ENCODE measurements around the gene CCL24. TPM values are rescaled to one million over a fixed set of nuclear protein-coding genes. Genes with fewer than 3 reads are reported as not detected.
"Not testable (repeated sequence)": the region's sequence is repeated elsewhere in the genome, so short reads cannot be mapped to it uniquely, and the experiment has no call there.

CCL24 gene
- total and polyA plus RNA-seq, 10 of the 15 experiments (the other 5 are each of a cell fraction or from before 2014, with no cell fraction given) = not detected

GRCh38 chr7:75792567-75792966 lies 21.0 kb downstream of the CCL24 start:
- DNase-seq (ENCODE audit: low read depth, low spot score); H2AFZ ChIP-seq (ENCODE audit: control insufficient read depth, low read depth, low read length); H3K27ac ChIP-seq (ENCODE audit: control insufficient read depth, insufficient read depth); RAD21 ChIA-PET (ENCODE audit: unreplicated experiment); intact Hi-C loops (cut with micrococcal nuclease; ENCODE audit: unreplicated experiment); H3K79me2 ChIP-seq (ENCODE audit: control insufficient read depth, insufficient read depth, low read length); H3K36me3 ChIP-seq (ENCODE audit: control insufficient read depth in 2 of 2, insufficient read depth in 2 of 2, low read length in 1 of 2); H3K4me1 ChIP-seq (ENCODE audit: control insufficient read depth, insufficient read depth, low read length); BruUV-seq (replicated peaks); H3K4me3 ChIP-seq; H3K9me3 ChIP-seq (replicated peaks; ENCODE audit: control insufficient read depth, insufficient read depth, low read length); H3K9ac ChIP-seq (ENCODE audit: control insufficient read depth, insufficient read depth, low read length); H4K20me1 ChIP-seq (ENCODE audit: control insufficient read depth, insufficient read depth); H3K4me2 ChIP-seq (ENCODE audit: control insufficient read depth, insufficient read depth); H3K27me3 ChIP-seq (replicated peaks in 1 of 2; ENCODE audit: control insufficient read depth in 2 of 2, insufficient read depth in 2 of 2, low read length in 1 of 2); SMC1A ChIA-PET (ENCODE audit: uncharacterized antibody, unreplicated experiment); POLR2A ChIA-PET; ATAC-seq; FAIRE-seq: not testable (repeated sequence)
- CTCF ChIA-PET = interaction anchor here (0.6 kb wide), 1 partner anchor 8 kb away, joined by 3 read pairs; no protein-coding TSS in a partner anchor
- in situ Hi-C loops (cut with MboI) = loop anchor here (5.0 kb wide), 1 partner anchor 50 kb away; no protein-coding TSS in a partner anchor
- 56% methylated on average over 5 of the region's 5 CpGs for WGBS (ENCODE audit: insufficient coverage, insufficient replicate concordance, low lambda C conversion rate, missing lambda C conversion rate)

- no peaks in the 10 kb centered on the region for H4K20me1 ChIP-seq (ENCODE audit: control insufficient read depth, insufficient read depth)
- ChIA-PET RAD21 (ENCODE audit: unreplicated experiment) (no interaction called here), SMC1A (ENCODE audit: uncharacterized antibody, unreplicated experiment) (no interaction called here), CTCF (no interaction called here), POLR2A (no interaction called here)
- no peak overlapping the region for H3K4me3 ChIP-seq
- H3K79me2 ChIP-seq (ENCODE audit: control insufficient read depth, insufficient read depth, low read length) = no peaks in the 10 kb centered on the region
- in situ Hi-C loops (cut with MboI) (no loop called here), intact Hi-C loops (cut with micrococcal nuclease; ENCODE audit: unreplicated experiment) (no loop called here)
- no peak overlapping the region for H2AFZ ChIP-seq (ENCODE audit: control insufficient read depth, low read depth, low read length)
- no peaks in the 10 kb centered on the region for H3K9me3 ChIP-seq (replicated peaks; ENCODE audit: control insufficient read depth, insufficient read depth, low read length)
- H3K9ac ChIP-seq (ENCODE audit: control insufficient read depth, insufficient read depth, low read length) = no peak overlapping the region
- no peak for DNase-seq (ENCODE audit: low read depth, low spot score)
- no peak overlapping the region for H3K27ac ChIP-seq (ENCODE audit: control insufficient read depth, insufficient read depth)
- H3K4me2 ChIP-seq (ENCODE audit: control insufficient read depth, insufficient read depth) = no peak overlapping the region
- WGBS (ENCODE audit: insufficient coverage, insufficient replicate concordance, low lambda C conversion rate, missing lambda C conversion rate) = 48% methylated on average over 3 of the region's 3 CpGs
- TF ChIP-seq ZNF24 (IDR thresholded peaks at IDR 0.05) = no peak
- H3K27me3 ChIP-seq (replicated peaks in 1 of 2; ENCODE audit: control insufficient read depth in 2 of 2, insufficient read depth in 2 of 2, low read length in 1 of 2) = no peaks in the 10 kb centered on the region
- no TSS peak for BruUV-seq (replicated peaks)
- FAIRE-seq = no peak
- no peak for ATAC-seq
- no peaks in the 10 kb centered on the region for H3K4me1 ChIP-seq (ENCODE audit: control insufficient read depth, insufficient read depth, low read length)
- no peaks in the 10 kb centered on the region for H3K36me3 ChIP-seq (ENCODE audit: control insufficient read depth in 2 of 2, insufficient read depth in 2 of 2, low read length in 1 of 2)
Observed at GRCh38 chr7:75789361-75789924, 24.2 kb downstream of the CCL24 start.

GRCh38 chr7:75788154-75788847 lies 25.3 kb downstream of the CCL24 start:
- RAD21 ChIA-PET (ENCODE audit: unreplicated experiment); H3K4me3 ChIP-seq; H3K4me1 ChIP-seq (ENCODE audit: control insufficient read depth, insufficient read depth, low read length); ATAC-seq; H3K79me2 ChIP-seq (ENCODE audit: control insufficient read depth, insufficient read depth, low read length); intact Hi-C loops (cut with micrococcal nuclease; ENCODE audit: unreplicated experiment); BruUV-seq (replicated peaks); POLR2A ChIA-PET; FAIRE-seq; H3K9me3 ChIP-seq (replicated peaks; ENCODE audit: control insufficient read depth, insufficient read depth, low read length); SMC1A ChIA-PET (ENCODE audit: uncharacterized antibody, unreplicated experiment); H4K20me1 ChIP-seq (ENCODE audit: control insufficient read depth, insufficient read depth); in situ Hi-C loops (cut with MboI); H3K27me3 ChIP-seq (replicated peaks in 1 of 2; ENCODE audit: control insufficient read depth in 2 of 2, insufficient read depth in 2 of 2, low read length in 1 of 2); H3K4me2 ChIP-seq (ENCODE audit: control insufficient read depth, insufficient read depth); H3K9ac ChIP-seq (ENCODE audit: control insufficient read depth, insufficient read depth, low read length); H3K36me3 ChIP-seq (ENCODE audit: control insufficient read depth in 2 of 2, insufficient read depth in 2 of 2, low read length in 1 of 2); H3K27ac ChIP-seq (ENCODE audit: control insufficient read depth, insufficient read depth); DNase-seq (ENCODE audit: low read depth, low spot score); H2AFZ ChIP-seq (ENCODE audit: control insufficient read depth, low read depth, low read length): not testable (repeated sequence)
- 44% methylated on average over 12 of the region's 14 CpGs for whole genome bisulfite sequencing (ENCODE audit: insufficient coverage, insufficient replicate concordance, low lambda C conversion rate, missing lambda C conversion rate)
- CTCF ChIA-PET = interaction anchor here (0.9 kb wide), 1 partner anchor 28 kb away, joined by 3 read pairs; no protein-coding TSS in a partner anchor

GRCh38 chr7:75783058-75783457 lies 30.5 kb downstream of the CCL24 start:
- H3K4me2 ChIP-seq (ENCODE audit: control insufficient read depth, insufficient read depth); H3K27me3 ChIP-seq (replicated peaks in 1 of 2; ENCODE audit: control insufficient read depth in 2 of 2, insufficient read depth in 2 of 2, low read length in 1 of 2); ATAC-seq; SMC1A ChIA-PET (ENCODE audit: uncharacterized antibody, unreplicated experiment); H4K20me1 ChIP-seq (ENCODE audit: control insufficient read depth, insufficient read depth); intact Hi-C loops (cut with micrococcal nuclease; ENCODE audit: unreplicated experiment); H2AFZ ChIP-seq (ENCODE audit: control insufficient read depth, low read depth, low read length); H3K27ac ChIP-seq (ENCODE audit: control insufficient read depth, insufficient read depth); BruUV-seq (replicated peaks); FAIRE-seq; H3K4me1 ChIP-seq (ENCODE audit: control insufficient read depth, insufficient read depth, low read length); H3K9me3 ChIP-seq (replicated peaks; ENCODE audit: control insufficient read depth, insufficient read depth, low read length); H3K79me2 ChIP-seq (ENCODE audit: control insufficient read depth, insufficient read depth, low read length); H3K4me3 ChIP-seq; H3K9ac ChIP-seq (ENCODE audit: control insufficient read depth, insufficient read depth, low read length); in situ Hi-C loops (cut with MboI); DNase-seq (ENCODE audit: low read depth, low spot score); H3K36me3 ChIP-seq (ENCODE audit: control insufficient read depth in 2 of 2, insufficient read depth in 2 of 2, low read length in 1 of 2): not testable (repeated sequence)
- ChIA-PET CTCF (interaction anchor here (0.6 kb wide), 1 partner anchor 47 kb away, joined by 3 read pairs; no protein-coding TSS in a partner anchor), RAD21 (ENCODE audit: unreplicated experiment) (interaction anchor here (0.6 kb wide), 1 partner anchor 14 kb away, joined by 3 read pairs; no protein-coding TSS in a partner anchor), POLR2A (interaction anchor here (0.6 to 0.7 kb wide), 2 partner anchors 33 to 100 kb away, joined by 3 read pairs; no protein-coding TSS in a partner anchor)
- WGBS (ENCODE audit: insufficient coverage, insufficient replicate concordance, low lambda C conversion rate, missing lambda C conversion rate) = 85% methylated on average over 5 of the region's 5 CpGs

Measured in GM12878 (cell line).